HFFc6 (cell line): ENCODE results near the gene MLPH. TPM values are rescaled to one million over a fixed set of nuclear protein-coding genes. Genes with fewer than 3 reads are reported as not detected.

Source experiments
- DNase-seq: peaks from one replicate; pipeline ENCODE4 v3.0.0-alpha.2; 2018
- H3K27ac Mint-ChIP-seq: 2 replicates; pipeline ENCODE4 v1.8.0; 2020; ENCODE audit warnings: mild to moderate bottlenecking, mixed read lengths
- H3K27me3 Mint-ChIP-seq: 2 replicates; pipeline ENCODE4 v1.8.0; 2021; ENCODE audit warnings: mild to moderate bottlenecking, moderate library complexity, mixed read lengths; ENCODE audit not compliant: insufficient read depth
- H3K36me3 Mint-ChIP-seq: 2 replicates; pipeline ENCODE4 v1.8.0; 2021; ENCODE audit warnings: low read depth, mixed read lengths
- H3K4me1 Mint-ChIP-seq: 2 replicates; pipeline ENCODE4 v1.8.0; 2020; ENCODE audit warnings: low read depth, mixed read lengths
- H3K4me3 Mint-ChIP-seq: 2 replicates; pipeline ENCODE4 v1.8.0; 2020; ENCODE audit warnings: mild to moderate bottlenecking, moderate library complexity, mixed read lengths
- H3K9me3 Mint-ChIP-seq: 2 replicates; pipeline ENCODE4 v1.8.0; 2020; ENCODE audit warnings: mild to moderate bottlenecking, mixed read lengths
- total RNA-seq, 6 experiments: library from RNA; stranded (reverse); fragmentation: NEBNext Ultra II Directional; extraction: Animal tissue kit (Norgen Biotek cat#: 25700); gene quantifications; 2 replicates in 1 of 6; 3 replicates in 5 of 6; pipeline ENCODE4 v1.2.3, GENCODE V29; 2021
- TF ChIP-seq, protein P1 (sequence below): fragments of 200-600 bp; sonication (generic); IDR thresholded peaks from 2 replicates; pipeline ENCODE4 v1.5.0; 2021; ENCODE audit warnings: antibody characterized with exemption, mild to moderate bottlenecking

MLPH gene
- total RNA-seq, 6 experiments from 2014 or later = 32.0 to 44.1 (median 41.0) TPM

DNA sequence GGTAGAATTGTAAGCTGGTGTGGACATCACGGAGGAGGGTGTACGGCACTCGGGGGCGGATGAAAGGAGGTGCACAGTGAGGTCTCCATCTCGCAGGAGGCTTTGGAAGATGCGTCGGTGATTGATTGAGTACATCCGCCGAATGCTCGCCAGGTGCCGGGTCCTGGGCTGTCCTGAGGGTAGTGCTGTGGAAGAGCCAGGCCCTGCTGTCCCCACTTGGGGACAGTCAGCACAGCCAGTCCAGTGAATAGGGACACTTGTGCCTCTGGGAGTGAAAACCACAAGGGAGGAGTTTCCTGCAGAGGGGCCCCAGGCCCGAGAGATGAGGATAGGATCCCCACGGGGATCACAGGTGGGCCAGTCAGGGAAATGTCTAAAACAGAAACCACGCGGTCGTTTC, 28.1 kb downstream of the MLPH start:
- Mint-ChIP-seq H3K36me3 (peaks cover 23% of the 10 kb centered on the region), H3K4me3 (no peak overlapping the region), H3K4me1 (peaks cover 13% of the 10 kb centered on the region; the same call in 1 of the 2 replicates), H3K27ac (no peak overlapping the region), H3K9me3 (no peaks in the 10 kb centered on the region), H3K27me3 (peaks cover 2% of the 10 kb centered on the region; the same call in 1 of the 2 replicates)
- TF ChIP-seq, protein P1, sequence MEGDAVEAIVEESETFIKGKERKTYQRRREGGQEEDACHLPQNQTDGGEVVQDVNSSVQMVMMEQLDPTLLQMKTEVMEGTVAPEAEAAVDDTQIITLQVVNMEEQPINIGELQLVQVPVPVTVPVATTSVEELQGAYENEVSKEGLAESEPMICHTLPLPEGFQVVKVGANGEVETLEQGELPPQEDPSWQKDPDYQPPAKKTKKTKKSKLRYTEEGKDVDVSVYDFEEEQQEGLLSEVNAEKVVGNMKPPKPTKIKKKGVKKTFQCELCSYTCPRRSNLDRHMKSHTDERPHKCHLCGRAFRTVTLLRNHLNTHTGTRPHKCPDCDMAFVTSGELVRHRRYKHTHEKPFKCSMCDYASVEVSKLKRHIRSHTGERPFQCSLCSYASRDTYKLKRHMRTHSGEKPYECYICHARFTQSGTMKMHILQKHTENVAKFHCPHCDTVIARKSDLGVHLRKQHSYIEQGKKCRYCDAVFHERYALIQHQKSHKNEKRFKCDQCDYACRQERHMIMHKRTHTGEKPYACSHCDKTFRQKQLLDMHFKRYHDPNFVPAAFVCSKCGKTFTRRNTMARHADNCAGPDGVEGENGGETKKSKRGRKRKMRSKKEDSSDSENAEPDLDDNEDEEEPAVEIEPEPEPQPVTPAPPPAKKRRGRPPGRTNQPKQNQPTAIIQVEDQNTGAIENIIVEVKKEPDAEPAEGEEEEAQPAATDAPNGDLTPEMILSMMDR = no peak
- DNase-seq = no peak

DNA sequence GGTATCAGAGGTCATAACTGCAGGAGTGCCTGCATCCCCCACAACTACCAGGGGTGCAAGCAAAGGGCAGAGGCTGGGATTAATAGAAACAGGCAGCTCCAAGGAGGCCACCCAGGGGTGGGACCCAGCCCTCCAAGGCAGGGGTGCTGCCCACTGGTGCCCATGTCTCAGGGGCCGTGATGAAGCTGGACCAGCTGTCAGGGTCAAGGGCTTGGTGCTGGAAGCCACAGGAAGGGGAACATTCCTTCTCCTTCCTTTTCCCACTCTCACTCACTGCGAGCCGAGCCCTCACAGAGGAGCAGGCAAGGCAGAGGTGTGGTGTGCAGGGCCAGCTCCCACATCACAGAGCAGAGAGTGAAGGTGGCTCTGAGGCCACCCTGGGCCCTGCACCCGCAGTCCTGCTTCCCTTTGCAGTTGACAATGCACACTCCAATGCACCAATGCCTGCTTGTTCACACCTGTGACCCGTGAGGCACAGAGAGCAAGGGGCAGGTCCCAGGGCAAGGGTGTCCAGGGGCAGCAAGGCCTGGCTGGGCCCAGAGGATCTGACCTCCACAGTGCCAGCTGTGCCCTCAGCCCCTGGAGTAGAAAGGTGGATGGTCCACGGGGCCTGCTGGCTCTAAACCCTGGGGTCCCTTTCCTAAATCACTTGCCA, 28.7 kb downstream of the MLPH start:
- Mint-ChIP-seq H3K9me3 (no peaks in the 10 kb centered on the region), H3K36me3 (peaks cover 23% of the 10 kb centered on the region), H3K4me1 (peaks cover 13% of the 10 kb centered on the region; the same call in 1 of the 2 replicates), H3K27me3 (peaks cover 2% of the 10 kb centered on the region; the same call in 1 of the 2 replicates), H3K27ac (no peak overlapping the region), H3K4me3 (no peak overlapping the region)
- no peak for DNase-seq
- TF ChIP-seq, protein P1 = no peak

DNA sequence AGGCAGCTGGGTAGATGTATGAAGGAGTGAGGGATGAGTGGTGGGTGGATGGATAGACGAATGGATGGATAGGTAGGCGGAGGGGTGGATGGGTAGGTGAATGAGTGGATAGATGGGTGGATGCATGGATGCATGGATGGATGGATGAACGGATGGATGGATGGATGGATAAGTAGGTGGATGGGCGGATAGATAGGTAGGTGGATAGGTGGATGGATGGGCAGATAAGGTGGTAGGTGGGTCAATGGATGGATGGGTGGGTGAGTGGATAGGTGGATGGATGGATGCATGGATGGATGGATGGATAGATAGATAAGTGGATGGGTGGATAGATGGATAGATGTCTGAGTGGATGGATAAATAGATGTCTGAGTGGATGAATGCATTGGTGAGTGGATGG, 30.1 kb downstream of the MLPH start:
- Mint-ChIP-seq H3K27me3 (peaks cover 2% of the 10 kb centered on the region), H3K36me3 (peaks cover 23% of the 10 kb centered on the region), H3K4me1 (peaks cover 13% of the 10 kb centered on the region; the same call in 1 of the 2 replicates), H3K9me3 (no peaks in the 10 kb centered on the region), H3K27ac (no peak overlapping the region), H3K4me3 (no peak overlapping the region)
- TF ChIP-seq, protein P1 = no peak
- DNase-seq = no peak

DNA sequence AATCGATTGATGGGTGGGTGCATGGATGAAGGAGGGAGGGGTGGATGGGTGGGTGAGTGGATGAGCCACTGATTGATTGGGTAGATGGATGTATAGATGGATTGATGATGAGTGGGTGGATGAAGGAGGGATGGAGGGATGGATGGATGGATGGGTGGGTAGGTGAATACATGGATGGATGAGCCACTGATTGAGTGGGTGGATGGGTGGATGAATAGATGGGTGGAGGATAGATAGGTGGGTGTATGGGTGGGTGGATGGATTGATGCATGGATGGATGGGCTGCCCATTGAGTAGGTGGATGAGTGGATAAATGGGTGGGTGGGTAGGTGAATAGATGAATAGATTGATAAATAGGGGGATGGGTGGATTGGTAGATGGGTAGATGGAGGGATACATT, 30.9 kb downstream of the MLPH start:
- Mint-ChIP-seq H3K4me3 (no peak overlapping the region), H3K36me3 (peaks cover 23% of the 10 kb centered on the region), H3K27me3 (peaks cover 2% of the 10 kb centered on the region), H3K4me1 (peaks cover 6% of the 10 kb centered on the region; the same call in 1 of the 2 replicates), H3K27ac (no peak overlapping the region), H3K9me3 (no peaks in the 10 kb centered on the region)
- TF ChIP-seq, protein P1 = no peak
- no peak for DNase-seq

DNA sequence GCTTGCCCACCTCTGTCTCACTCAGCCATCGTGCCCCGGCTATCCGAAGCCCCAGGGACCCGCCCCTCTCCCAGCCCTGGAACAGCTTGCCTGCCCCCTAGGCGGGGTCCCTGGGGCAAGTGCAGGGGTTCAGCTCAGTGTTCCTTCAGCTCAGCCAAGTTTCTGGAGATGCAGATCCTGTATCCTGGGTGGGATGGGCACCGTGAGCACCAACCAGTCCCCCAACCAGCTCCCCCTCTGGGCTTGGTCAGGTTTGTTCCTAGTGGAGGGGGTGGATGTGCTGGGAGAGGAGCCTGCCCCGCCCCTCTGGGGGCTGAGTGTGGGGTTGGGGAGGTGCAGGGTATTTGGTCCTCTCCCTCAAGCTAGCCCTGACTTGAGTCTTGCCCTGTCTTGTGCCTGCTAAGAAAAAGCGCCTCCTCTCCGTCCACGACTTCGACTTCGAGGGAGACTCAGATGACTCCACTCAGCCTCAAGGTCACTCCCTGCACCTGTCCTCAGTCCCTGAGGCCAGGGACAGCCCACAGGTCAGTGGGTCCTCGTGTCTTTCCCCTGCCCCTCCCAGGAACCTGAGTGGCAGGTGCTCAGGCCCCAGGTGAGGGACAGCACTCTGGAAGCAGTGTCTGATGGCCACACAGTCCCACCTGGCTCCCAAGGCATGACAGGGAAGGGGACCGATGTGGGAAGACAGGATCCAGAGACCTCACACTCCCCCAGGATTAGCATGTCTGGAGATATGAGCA, 32.6 kb downstream of the MLPH start:
- H3K4me3 Mint-ChIP-seq = no peak overlapping the region
- H3K4me1 Mint-ChIP-seq = no peaks in the 10 kb centered on the region
- no peaks in the 10 kb centered on the region for H3K9me3 Mint-ChIP-seq
- H3K27ac Mint-ChIP-seq = no peak overlapping the region
- DNase-seq = no peak
- TF ChIP-seq, protein P1 = no peak
- peaks cover 2% of the 10 kb centered on the region for H3K27me3 Mint-ChIP-seq
- peaks cover 23% of the 10 kb centered on the region for H3K36me3 Mint-ChIP-seq
